Astrocyte (in vitro differentiated cells and primary cell): Measurements from ENCODE around the gene TLCD1. TPM values are rescaled to one million over a fixed set of nuclear protein-coding genes. Genes with fewer than 3 reads are reported as not detected.

Experiments used
- DNase-seq: peaks from one replicate; pipeline ENCODE4 v3.0.0-alpha.2; 2010; ENCODE audit warnings: low read depth
- FAIRE-seq: peaks from 2 replicates; lab custom pipeline; 2011; peaks lifted over from hg19 to GRCh38; lab: Jason Lieb, UNC
- H2AFZ ChIP-seq: 2 replicates; pipeline ENCODE4 v1.6.0; 2012; ENCODE audit warnings: low read depth, low read length, inconsistent platforms
- H3K27ac ChIP-seq: 2 replicates; pipeline ENCODE4 v1.5.1; 2011; ENCODE audit warnings: low read depth, low read length, inconsistent platforms
- H3K27me3 ChIP-seq: 2 replicates; pipeline ENCODE4 v1.6.0; 2011; ENCODE audit warnings: low read length, inconsistent platforms; ENCODE audit not compliant: insufficient read depth
- H3K36me3 ChIP-seq: 2 replicates; pipeline ENCODE4 v1.5.1; 2011; ENCODE audit warnings: low read length, inconsistent platforms; ENCODE audit not compliant: insufficient read depth
- H3K4me1 ChIP-seq: 2 replicates; pipeline ENCODE4 v1.5.1; 2011; ENCODE audit warnings: low read length, inconsistent platforms; ENCODE audit not compliant: insufficient read depth
- H3K4me2 ChIP-seq: 2 replicates; pipeline ENCODE4 v1.6.0; 2012; ENCODE audit warnings: low read length, inconsistent platforms
- H3K4me3 ChIP-seq: 2 replicates; pipeline ENCODE4 v1.5.1; 2011; ENCODE audit warnings: low read depth, mild to moderate bottlenecking, low read length, inconsistent platforms; ENCODE audit not compliant: insufficient read depth
- H3K79me2 ChIP-seq: 2 replicates; pipeline ENCODE4 v1.6.0; 2012; ENCODE audit warnings: mild to moderate bottlenecking, low read length, inconsistent platforms; ENCODE audit not compliant: insufficient read depth
- H3K9ac ChIP-seq: 2 replicates; pipeline ENCODE4 v1.6.0; 2012; ENCODE audit warnings: mild to moderate bottlenecking, low read length, inconsistent platforms
- H3K9me3 ChIP-seq: 2 replicates; pipeline ENCODE4 v1.5.1; 2012; ENCODE audit warnings: low read depth, mild to moderate bottlenecking, low read length, inconsistent platforms; ENCODE audit not compliant: insufficient read depth
- H4K20me1 ChIP-seq: 2 replicates; pipeline ENCODE4 v1.6.0; 2012; ENCODE audit warnings: low read length, inconsistent platforms; ENCODE audit not compliant: insufficient read depth
- H3K27ac Mint-ChIP-seq: one replicate; pipeline ENCODE4 v1.8.0; 2021; ENCODE audit warnings: mild to moderate bottlenecking, mixed read lengths; ENCODE audit not compliant: unreplicated experiment
- H3K27me3 Mint-ChIP-seq: one replicate; pipeline ENCODE4 v1.8.0; 2021; ENCODE audit warnings: low read depth, mixed read lengths; ENCODE audit not compliant: unreplicated experiment
- H3K36me3 Mint-ChIP-seq: one replicate; pipeline ENCODE4 v1.8.0; 2021; ENCODE audit warnings: low read depth, mixed read lengths; ENCODE audit not compliant: unreplicated experiment
- H3K4me1 Mint-ChIP-seq: one replicate; pipeline ENCODE4 v1.8.0; 2021; ENCODE audit warnings: low read depth, mixed read lengths; ENCODE audit not compliant: unreplicated experiment
- H3K4me3 Mint-ChIP-seq: one replicate; pipeline ENCODE4 v1.8.0; 2021; ENCODE audit warnings: mild to moderate bottlenecking, moderate library complexity, mixed read lengths; ENCODE audit not compliant: unreplicated experiment
- H3K9me3 Mint-ChIP-seq: one replicate; pipeline ENCODE4 v1.8.0; 2021; ENCODE audit warnings: mild to moderate bottlenecking, mixed read lengths; ENCODE audit not compliant: unreplicated experiment
- EZH2 ChIP-seq: IDR thresholded peaks from 2 replicates; pipeline ENCODE4 v1.6.1; 2012; ENCODE audit warnings: mild to moderate bottlenecking, low read length, inconsistent platforms; ENCODE audit not compliant: insufficient read depth
- total RNA-seq: library from RNA; stranded (reverse); gene quantifications from 2 replicates; pipeline ENCODE4 v1.2.1, GENCODE V29; 2021
- TF ChIP-seq, protein P1 (sequence below): IDR thresholded peaks from 2 replicates; pipeline ENCODE4 v1.5.1; 2011; ENCODE audit warnings: low read depth, mild to moderate bottlenecking, inconsistent platforms, low read length, moderate library complexity; ENCODE audit not compliant: insufficient read depth

The TLCD1 gene
- total RNA-seq, 1 donor from 2014 or later: 25.1 TPM

DNA sequence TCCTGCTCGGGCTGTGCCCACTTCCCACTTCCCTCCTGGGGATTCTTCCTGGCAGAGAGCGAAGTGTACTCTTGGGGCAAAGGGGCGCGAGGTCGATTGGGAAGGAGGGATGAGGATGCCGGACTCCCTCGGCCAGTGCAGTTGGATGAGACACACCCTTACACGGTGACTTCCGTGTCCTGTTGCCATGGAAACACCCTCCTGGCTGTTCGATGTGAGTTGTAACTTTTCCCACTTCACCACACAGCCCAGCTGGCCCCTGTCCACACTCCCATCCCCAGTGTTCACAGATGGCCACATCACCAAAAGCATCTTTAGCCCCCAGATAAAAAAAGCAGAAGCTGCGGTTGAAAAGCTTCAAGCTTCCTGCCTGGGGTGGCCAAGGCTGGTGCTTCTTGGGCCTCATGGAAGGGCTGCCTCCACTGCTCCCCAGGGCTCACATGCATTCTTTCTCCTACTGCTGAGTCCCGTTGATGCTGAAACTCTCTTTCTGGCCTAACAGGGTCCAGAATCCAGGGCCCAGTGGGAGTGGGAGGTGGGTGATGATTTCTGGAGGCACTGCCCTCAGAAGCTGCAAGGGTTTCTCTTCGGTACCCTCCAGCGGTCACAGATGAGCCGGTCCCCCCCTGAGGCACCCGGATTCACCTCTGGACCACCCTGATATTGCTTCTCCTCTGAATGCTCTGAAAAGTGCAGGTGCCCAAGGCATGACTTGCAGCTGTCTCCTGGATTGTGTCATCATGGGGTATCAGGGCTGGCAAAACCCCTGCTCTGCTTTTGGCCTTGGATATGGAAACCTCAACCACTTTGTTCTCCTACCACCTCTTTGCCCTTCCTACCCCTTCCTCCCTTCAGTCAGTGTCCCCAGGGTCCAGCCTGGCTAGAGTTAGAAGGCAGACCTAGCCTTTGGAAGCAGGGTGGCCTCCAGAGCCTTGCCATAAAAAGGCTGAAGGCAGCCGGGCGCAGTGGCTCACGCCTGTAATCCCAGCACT is 15.6 kb upstream of the TLCD1 start:
- Histone ChIP-seq H3K79me2 (peaks cover 25% of the 10 kb centered on the region), H3K9ac (no peak overlapping the region), H4K20me1 (peaks cover 21% of the 10 kb centered on the region), H3K9me3 (peaks cover 3% of the 10 kb centered on the region), H3K4me3 (no peak overlapping the region), H3K27me3 (no peaks in the 10 kb centered on the region), H3K4me1 (peaks cover 25% of the 10 kb centered on the region), H3K27ac (no peak overlapping the region), H3K36me3 (no peaks in the 10 kb centered on the region), H3K4me2 (no peak overlapping the region), H2AFZ (no peak overlapping the region)
- DNase-seq: no peak
- Mint-ChIP-seq H3K36me3 (peaks cover 24% of the 10 kb centered on the region), H3K4me1 (peaks cover 11% of the 10 kb centered on the region), H3K4me3 (no peak overlapping the region), H3K9me3 (peaks cover 11% of the 10 kb centered on the region), H3K27ac (no peak overlapping the region), H3K27me3 (no peaks in the 10 kb centered on the region)
- no peak for TF ChIP-seq EZH2
- TF ChIP-seq, protein P1, sequence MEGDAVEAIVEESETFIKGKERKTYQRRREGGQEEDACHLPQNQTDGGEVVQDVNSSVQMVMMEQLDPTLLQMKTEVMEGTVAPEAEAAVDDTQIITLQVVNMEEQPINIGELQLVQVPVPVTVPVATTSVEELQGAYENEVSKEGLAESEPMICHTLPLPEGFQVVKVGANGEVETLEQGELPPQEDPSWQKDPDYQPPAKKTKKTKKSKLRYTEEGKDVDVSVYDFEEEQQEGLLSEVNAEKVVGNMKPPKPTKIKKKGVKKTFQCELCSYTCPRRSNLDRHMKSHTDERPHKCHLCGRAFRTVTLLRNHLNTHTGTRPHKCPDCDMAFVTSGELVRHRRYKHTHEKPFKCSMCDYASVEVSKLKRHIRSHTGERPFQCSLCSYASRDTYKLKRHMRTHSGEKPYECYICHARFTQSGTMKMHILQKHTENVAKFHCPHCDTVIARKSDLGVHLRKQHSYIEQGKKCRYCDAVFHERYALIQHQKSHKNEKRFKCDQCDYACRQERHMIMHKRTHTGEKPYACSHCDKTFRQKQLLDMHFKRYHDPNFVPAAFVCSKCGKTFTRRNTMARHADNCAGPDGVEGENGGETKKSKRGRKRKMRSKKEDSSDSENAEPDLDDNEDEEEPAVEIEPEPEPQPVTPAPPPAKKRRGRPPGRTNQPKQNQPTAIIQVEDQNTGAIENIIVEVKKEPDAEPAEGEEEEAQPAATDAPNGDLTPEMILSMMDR: no peak
- no peak for FAIRE-seq

GRCh38 chr17:28740406-28741357 is 14.6 kb upstream of the TLCD1 start:
- Histone ChIP-seq H3K36me3 (no peaks in the 10 kb centered on the region), H4K20me1 (peaks cover 11% of the 10 kb centered on the region), H3K9ac (no peak overlapping the region), H3K79me2 (peaks cover 15% of the 10 kb centered on the region), H3K4me1 (peaks cover 15% of the 10 kb centered on the region), H3K4me3 (no peak overlapping the region), H3K9me3 (peaks cover 3% of the 10 kb centered on the region), H3K27ac (no peak overlapping the region), H3K27me3 (no peaks in the 10 kb centered on the region), H3K4me2 (no peak overlapping the region), H2AFZ (no peak overlapping the region)
- Mint-ChIP-seq H3K36me3 (peaks cover 24% of the 10 kb centered on the region), H3K9me3 (peaks cover 11% of the 10 kb centered on the region), H3K4me3 (no peak overlapping the region), H3K27ac (no peak overlapping the region), H3K4me1 (peaks cover 6% of the 10 kb centered on the region), H3K27me3 (no peaks in the 10 kb centered on the region)
- FAIRE-seq (no peak), DNase-seq (no peak)
- TF ChIP-seq, protein P1: no peak
- TF ChIP-seq EZH2: no peak
